Vagina (tissue), 2 donors: Measurements from ENCODE around the gene APOBEC3B. TPM values are rescaled to one million over a fixed set of nuclear protein-coding genes. Genes with fewer than 3 reads are reported as not detected.
"Not testable (repeated sequence)": the region's sequence is repeated elsewhere in the genome, so short reads cannot be mapped to it uniquely, and the experiment has no call there.

ENCODE experiments used
- DNase-seq, 2 donors: peaks; one replicate each; pipeline ENCODE4 v3.0.0-alpha.2; 2017; ENCODE audit errors: extremely low spot score in 2 of 2
- H3K27ac ChIP-seq: fragments of 200-600 bp; sonication (generic); one replicate; pipeline ENCODE4 v1.5.1; 2019
- H3K27me3 ChIP-seq: fragments of 200-600 bp; sonication (generic); one replicate; pipeline ENCODE4 v1.5.1; 2019
- H3K36me3 ChIP-seq, 2 donors: fragments of 200-600 bp; sonication (generic); one replicate each; pipeline ENCODE4 v1.5.1; 2017 to 2019
- H3K4me1 ChIP-seq: fragments of 200-600 bp; sonication (generic); one replicate; pipeline ENCODE4 v1.5.1; 2019
- H3K4me3 ChIP-seq, 2 donors: fragments of 200-600 bp; sonication (generic); 1 replicate in 1 of 2; 2 replicates in 1 of 2; pipeline ENCODE4 v1.5.1; 2016 to 2019
- H3K9me3 ChIP-seq: fragments of 200-600 bp; sonication (generic); one replicate; pipeline ENCODE4 v1.5.1; 2019
- POLR2A ChIP-seq, 2 donors: fragments of 450-650 bp; IDR thresholded peaks; one replicate each; pipeline ENCODE4 v1.6.1; 2017; ENCODE audit warnings: antibody characterized with exemption in 2 of 2, mild to moderate bottlenecking in 2 of 2, moderate library complexity in 2 of 2
- POLR2AphosphoS5 ChIP-seq, 2 donors: sonication (generic); formaldehyde crosslinking; IDR thresholded peaks; one replicate each; pipeline ENCODE4 v1.9.0; 2017; ENCODE audit warnings: antibody characterized with exemption in 2 of 2, mild to moderate bottlenecking in 2 of 2, low read depth in 1 of 2; ENCODE audit not compliant: insufficient read depth in 1 of 2
- intact Hi-C: fragments of 100-400 bp; cut with DNase I; formaldehyde crosslinking; loops from one replicate; pipeline ENCODE4 v1.15.1; 2023
- total RNA-seq: library from RNA; depleted of rRNA; stranded (reverse); fragments of >200 nt; gene quantifications from one replicate; pipeline ENCODE4 v1.2.3, GENCODE V29; 2016
- TF ChIP-seq, protein P1 (sequence below), 3 experiments: fragments of 450-650 bp in 2 of 3; fragments of 200-600 bp in 1 of 3; sonication (generic) in 1 of 3; IDR thresholded peaks; one replicate each; pipeline ENCODE4 v1.5.1; 2017 to 2019; ENCODE audit warnings: antibody characterized with exemption in 3 of 3, mild to moderate bottlenecking in 2 of 3, moderate library complexity in 2 of 3

Gene APOBEC3B
- total RNA-seq, 1 donor from 2014 or later = not detected

DNA sequence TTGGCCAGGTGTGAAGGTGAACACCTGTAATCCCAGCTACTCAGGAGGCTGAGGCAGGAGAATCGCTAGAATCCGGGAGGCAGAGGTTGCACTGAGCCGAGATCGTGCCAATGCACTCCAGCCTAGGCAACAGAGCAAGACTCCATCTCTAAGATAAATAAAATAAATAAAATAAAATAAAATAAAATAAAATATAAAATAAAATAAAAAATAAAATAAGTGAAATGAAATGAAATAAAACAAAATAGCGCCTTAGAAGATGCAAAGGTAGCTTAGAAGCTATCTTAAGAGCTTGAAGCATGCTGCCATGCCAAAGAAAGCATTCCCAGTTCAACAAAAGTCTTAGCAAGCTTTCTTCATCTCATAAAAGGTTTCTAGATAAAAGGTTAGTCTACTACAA lies 25.0 kb downstream of the APOBEC3B start:
- peaks cover 4% of the 10 kb centered on the region for H3K4me1 ChIP-seq
- TF ChIP-seq POLR2AphosphoS5 (IDR thresholded peaks at IDR 0.05; ENCODE audit: insufficient read depth in 1 of 2, low read depth in 1 of 2) (no peak), POLR2A (IDR thresholded peaks at IDR 0.05) (no peak)
- TF ChIP-seq, protein P1, sequence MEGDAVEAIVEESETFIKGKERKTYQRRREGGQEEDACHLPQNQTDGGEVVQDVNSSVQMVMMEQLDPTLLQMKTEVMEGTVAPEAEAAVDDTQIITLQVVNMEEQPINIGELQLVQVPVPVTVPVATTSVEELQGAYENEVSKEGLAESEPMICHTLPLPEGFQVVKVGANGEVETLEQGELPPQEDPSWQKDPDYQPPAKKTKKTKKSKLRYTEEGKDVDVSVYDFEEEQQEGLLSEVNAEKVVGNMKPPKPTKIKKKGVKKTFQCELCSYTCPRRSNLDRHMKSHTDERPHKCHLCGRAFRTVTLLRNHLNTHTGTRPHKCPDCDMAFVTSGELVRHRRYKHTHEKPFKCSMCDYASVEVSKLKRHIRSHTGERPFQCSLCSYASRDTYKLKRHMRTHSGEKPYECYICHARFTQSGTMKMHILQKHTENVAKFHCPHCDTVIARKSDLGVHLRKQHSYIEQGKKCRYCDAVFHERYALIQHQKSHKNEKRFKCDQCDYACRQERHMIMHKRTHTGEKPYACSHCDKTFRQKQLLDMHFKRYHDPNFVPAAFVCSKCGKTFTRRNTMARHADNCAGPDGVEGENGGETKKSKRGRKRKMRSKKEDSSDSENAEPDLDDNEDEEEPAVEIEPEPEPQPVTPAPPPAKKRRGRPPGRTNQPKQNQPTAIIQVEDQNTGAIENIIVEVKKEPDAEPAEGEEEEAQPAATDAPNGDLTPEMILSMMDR (IDR thresholded peaks at IDR 0.05) = no peak
- no peak overlapping the region for H3K27ac ChIP-seq
- H3K36me3 ChIP-seq = no peaks in the 10 kb centered on the region
- no peak overlapping the region for H3K4me3 ChIP-seq
- no peak for DNase-seq
- no peaks in the 10 kb centered on the region for H3K9me3 ChIP-seq
- H3K27me3 ChIP-seq = no peaks in the 10 kb centered on the region
- intact Hi-C loops = no loop called here

DNA sequence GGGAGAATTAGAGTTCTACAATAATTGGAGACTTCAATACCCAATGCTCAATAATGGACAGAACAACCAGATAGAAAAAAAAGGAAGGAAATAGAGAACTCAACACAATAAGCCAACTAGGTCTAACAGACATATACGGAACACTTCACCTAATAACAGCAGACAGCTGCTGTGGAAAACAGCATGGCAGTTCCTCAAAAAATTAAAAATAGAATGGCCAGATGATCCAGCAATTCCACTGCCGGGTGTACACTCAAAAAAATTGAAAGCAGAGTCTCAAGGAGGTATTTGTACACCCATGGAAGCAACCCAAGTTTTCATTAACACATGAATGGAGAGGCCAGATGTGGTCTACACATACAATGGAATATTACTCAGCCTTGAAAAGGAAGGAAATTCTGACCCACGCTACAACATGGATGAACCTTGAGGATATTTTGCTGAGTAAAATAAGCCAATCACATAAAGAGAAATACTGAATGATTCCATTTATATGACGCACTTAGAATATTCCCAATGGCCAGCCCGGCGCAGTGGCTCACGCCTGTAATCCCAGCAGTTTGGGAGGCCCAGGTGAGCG lies 26.2 kb downstream of the APOBEC3B start:
- H3K4me1 ChIP-seq = not testable (repeated sequence)

DNA sequence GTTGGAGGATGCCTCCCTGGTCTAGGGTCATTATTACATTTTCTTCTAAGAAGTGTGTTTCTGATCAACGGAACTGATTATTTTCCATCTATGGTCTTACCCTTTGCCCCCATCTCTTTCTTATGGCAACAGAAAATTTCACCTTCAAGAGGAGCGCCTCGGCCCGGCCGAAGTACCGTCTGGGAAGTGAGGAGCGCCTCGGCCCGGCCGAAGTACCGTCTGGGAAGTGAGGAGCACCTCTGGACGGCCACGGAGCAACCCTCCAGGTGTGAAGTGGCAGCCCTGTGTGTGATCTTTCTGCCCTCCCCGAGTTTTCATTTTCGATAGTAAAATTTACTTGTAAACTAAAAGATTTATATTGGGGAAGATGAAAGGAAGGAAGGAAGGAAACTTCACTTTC lies 28.8 kb downstream of the APOBEC3B start:
- intact Hi-C loops = loop anchor here (10.0 kb wide), 1 partner anchor 114 kb away; no protein-coding TSS in a partner anchor
- no peak overlapping the region for H3K27ac ChIP-seq
- no peaks in the 10 kb centered on the region for H3K27me3 ChIP-seq
- no peak overlapping the region for H3K4me3 ChIP-seq
- peaks cover 15% of the 10 kb centered on the region for H3K4me1 ChIP-seq
- no peak for TF ChIP-seq POLR2A (IDR thresholded peaks at IDR 0.05)
- no peak for TF ChIP-seq POLR2AphosphoS5 (IDR thresholded peaks at IDR 0.05; ENCODE audit: insufficient read depth in 1 of 2, low read depth in 1 of 2)
- TF ChIP-seq, protein P1 (IDR thresholded peaks at IDR 0.05) = no peak
- DNase-seq = no peak
- no peaks in the 10 kb centered on the region for H3K9me3 ChIP-seq
- no peaks in the 10 kb centered on the region for H3K36me3 ChIP-seq

More for the DNA sequence above, 26.2 kb downstream of the APOBEC3B start:
- H3K36me3 ChIP-seq, H3K4me3 ChIP-seq, intact Hi-C loops, H3K27ac ChIP-seq, H3K9me3 ChIP-seq, DNase-seq, H3K27me3 ChIP-seq: not testable (repeated sequence)

DNA sequence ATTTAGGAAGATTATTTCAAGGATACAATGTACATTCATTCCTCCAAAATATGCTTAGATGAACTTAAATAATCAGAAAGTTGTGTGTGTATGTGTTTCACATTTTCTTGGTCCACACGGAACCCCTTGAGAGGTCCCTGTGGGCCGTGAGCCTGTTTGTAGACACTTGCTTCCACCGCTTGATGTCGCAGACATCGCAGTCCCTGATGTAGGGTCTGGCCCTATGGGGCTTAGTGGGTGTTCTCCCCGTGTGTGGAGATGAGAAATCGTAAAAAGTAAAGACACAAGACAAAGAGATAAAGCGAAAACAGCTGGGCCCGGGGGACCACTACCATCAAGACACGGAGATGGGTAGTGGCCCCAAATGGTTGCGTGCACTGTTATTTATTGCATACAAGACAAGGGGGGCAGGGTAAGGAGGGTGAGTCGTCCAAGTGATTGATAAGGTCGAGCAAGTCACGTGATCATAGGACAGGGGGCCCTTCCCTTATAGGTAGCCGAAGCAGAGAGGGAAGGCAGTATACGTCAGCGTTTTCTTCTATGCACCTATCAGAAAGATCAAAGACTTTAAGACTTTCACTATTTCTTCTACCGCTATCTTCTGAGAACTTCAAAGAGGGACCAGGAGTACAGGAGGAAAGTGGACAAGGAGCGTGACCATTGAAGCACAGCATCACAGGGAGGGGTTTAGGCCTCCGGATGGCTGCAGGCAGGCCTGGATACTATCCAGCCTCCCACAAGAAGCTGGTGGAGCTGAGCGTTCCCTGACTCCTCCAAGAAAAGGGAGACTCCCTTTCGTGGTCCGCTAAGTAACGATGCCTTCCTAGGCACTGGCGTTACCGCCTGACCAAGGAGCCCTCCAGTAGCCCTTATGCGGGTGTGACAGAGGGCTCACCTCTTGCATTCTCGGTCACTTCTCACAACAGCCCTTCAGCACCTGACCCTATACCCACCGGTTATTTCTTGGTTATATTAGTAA lies 30.7 kb downstream of the APOBEC3B start:
- Histone ChIP-seq H3K9me3 (no peaks in the 10 kb centered on the region), H3K36me3 (no peaks in the 10 kb centered on the region), H3K27me3 (no peaks in the 10 kb centered on the region), H3K4me3 (no peak overlapping the region), H3K4me1 (peaks cover 18% of the 10 kb centered on the region), H3K27ac (no peak overlapping the region)
- no peak for TF ChIP-seq POLR2A (IDR thresholded peaks at IDR 0.05)
- no peak for TF ChIP-seq POLR2AphosphoS5 (IDR thresholded peaks at IDR 0.05; ENCODE audit: insufficient read depth in 1 of 2, low read depth in 1 of 2)
- TF ChIP-seq, protein P1 (IDR thresholded peaks at IDR 0.05) = no peak
- intact Hi-C loops = loop anchor here (10.0 kb wide), 1 partner anchor 112 kb away; no protein-coding TSS in a partner anchor
- DNase-seq = no peak

DNA sequence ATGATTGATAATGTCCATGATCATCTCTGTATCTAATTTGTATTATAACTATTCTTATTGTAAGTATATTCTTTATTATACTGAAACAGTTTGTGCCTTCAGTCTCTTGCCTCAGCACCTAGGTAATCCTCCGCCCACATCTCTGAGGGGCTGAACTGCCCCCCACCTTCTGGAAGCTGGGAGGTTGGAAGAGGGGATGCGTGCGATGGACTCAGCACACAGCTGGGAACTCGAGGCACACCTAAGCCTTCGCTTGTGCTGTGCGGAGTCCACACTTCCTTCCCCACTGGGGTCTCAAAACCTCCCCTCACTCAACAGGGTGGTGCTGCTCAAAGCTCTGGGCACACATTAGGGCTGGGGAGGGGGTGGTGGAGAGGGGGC lies 31.4 kb downstream of the APOBEC3B start:
- intact Hi-C loops = loop anchor here (10.0 kb wide), 1 partner anchor 111 kb away; no protein-coding TSS in a partner anchor
- H3K27ac ChIP-seq = peak overlapping the region; percentile 84
- peaks cover 18% of the 10 kb centered on the region for H3K4me1 ChIP-seq
- peak overlapping the region; percentile 51 to 67 for H3K4me3 ChIP-seq
- not testable (repeated sequence) for H3K36me3 ChIP-seq, DNase-seq, H3K27me3 ChIP-seq, H3K9me3 ChIP-seq
